GM12891 (cell line): ENCODE results near the gene DCT. TPM values are rescaled to one million over a fixed set of nuclear protein-coding genes. Genes with fewer than 3 reads are reported as not detected.
"Not testable (repeated sequence)": the region's sequence is repeated elsewhere in the genome, so short reads cannot be mapped to it uniquely, and the experiment has no call there.

Source experiments
- DNase-seq: peaks from one replicate; pipeline ENCODE4 v3.0.0; 2011; ENCODE audit warnings: low spot score; ENCODE audit not compliant: insufficient read length
- FAIRE-seq: peaks from 2 replicates; lab custom pipeline; 2011; peaks lifted over from hg19 to GRCh38; lab: Jason Lieb, UNC
- PAX5 ChIP-seq: IDR thresholded peaks from 2 replicates; pipeline ENCODE4 v1.6.1; 2011; ENCODE audit warnings: low read length, moderate library complexity, mild to moderate bottlenecking; ENCODE audit not compliant: insufficient read depth, severe bottlenecking
- POLR2A ChIP-seq: IDR thresholded peaks from 2 replicates; pipeline ENCODE4 v1.6.1; 2011; ENCODE audit warnings: low read depth, low read length, control low read depth
- POLR2AphosphoS5 ChIP-seq: IDR thresholded peaks from 2 replicates; pipeline ENCODE4 v1.6.1; 2011; ENCODE audit warnings: low read depth, low read length, control low read depth
- POU2F2 ChIP-seq: IDR thresholded peaks from 2 replicates; pipeline ENCODE4 v1.6.1; 2011; ENCODE audit warnings: low read depth, mild to moderate bottlenecking, control low read depth, low read length, moderate library complexity
- SPI1 ChIP-seq: IDR thresholded peaks from 2 replicates; pipeline ENCODE4 v1.6.1; 2011; ENCODE audit warnings: low read depth, low read length, control low read depth
- TAF1 ChIP-seq: IDR thresholded peaks from 2 replicates; pipeline ENCODE4 v1.6.1; 2011; ENCODE audit warnings: low read depth, low read length, control low read depth
- polyA plus RNA-seq: library from polyadenylated mRNA; unstranded; fragments of >200 nt; gene quantifications from one replicate; pipeline ENCODE4 v1.2.1, GENCODE V29; 2012; ENCODE audit warnings: low read depth, missing spikeins, inconsistent platforms; ENCODE audit not compliant: missing spikeins

DCT gene
- polyA plus RNA-seq = 0.03 TPM

DNA sequence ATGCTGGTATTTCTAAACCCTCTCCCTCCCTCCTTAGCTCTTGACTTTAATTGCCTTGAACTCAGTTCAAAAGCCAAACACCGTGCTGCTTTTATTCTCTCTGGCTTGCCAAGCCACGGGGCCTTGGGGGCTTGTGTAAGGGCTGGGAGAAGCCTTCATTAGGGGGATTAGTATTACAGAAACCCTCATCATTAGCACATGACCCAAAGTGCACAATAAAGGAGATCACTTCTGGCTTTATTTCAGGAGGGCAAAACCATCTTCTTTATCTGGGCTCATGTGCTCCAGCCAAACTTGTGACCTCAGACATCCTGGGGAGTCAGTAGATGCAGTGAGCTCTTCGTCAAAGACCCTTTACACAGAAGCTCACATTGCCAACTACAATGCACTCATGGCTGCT is at the start of gene DCT:
DCT (minus strand) TSS at position 67 of the 400 bp plus-strand sequence. CDS start 427 bp downstream, outside the sequence.
- TF ChIP-seq POLR2A (no peak), PAX5 (no peak), TAF1 (no peak), POLR2AphosphoS5 (no peak), SPI1 (no peak), POU2F2 (no peak)
- DNase-seq (no peak), FAIRE-seq (no peak)

DNA sequence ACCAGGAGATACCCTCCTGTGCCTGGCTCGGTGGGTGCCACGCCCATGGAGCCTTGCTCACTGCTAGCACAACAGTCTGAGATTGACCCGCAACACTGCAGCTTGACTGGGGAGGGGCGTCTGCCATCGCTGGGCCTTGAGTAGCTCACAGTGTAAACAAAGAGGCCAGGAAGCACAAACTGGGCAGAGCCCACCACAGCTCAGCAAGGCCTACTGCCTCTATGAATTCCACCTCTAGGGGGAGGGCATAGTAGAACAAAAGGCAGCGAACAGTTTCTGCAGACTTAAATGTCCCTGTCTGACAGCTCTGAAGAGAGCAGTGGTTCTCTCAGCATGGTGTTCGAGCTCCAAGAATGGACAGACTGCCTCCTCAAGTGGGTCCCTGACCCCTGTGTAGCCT is 47.5 kb upstream of the DCT start:
- FAIRE-seq, DNase-seq: not testable (repeated sequence)

DNA sequence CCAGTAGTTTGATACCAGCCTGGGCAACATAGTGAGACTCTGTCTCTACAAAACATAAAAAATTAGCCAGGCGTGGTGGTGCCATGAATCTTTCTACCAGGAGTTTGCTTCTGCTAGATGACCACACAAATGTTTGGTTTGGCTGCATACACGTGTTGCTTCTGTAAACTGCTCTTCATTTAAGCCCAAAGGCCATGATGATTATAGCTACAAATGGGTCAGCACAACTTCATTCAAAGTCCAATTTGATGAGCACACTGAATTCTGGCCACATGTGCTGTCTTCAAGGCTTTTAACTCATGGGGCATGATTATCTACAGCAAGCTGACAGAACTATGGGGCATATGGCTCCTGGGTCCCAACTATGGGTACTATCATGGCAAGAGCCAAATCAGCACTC is 46.3 kb upstream of the DCT start:
- FAIRE-seq = no peak
- no peak for DNase-seq
- no peak for TF ChIP-seq POLR2A
- TF ChIP-seq TAF1 = no peak
- TF ChIP-seq POU2F2 = no peak
- no peak for TF ChIP-seq SPI1
- no peak for TF ChIP-seq PAX5
- TF ChIP-seq POLR2AphosphoS5 = no peak

DNA sequence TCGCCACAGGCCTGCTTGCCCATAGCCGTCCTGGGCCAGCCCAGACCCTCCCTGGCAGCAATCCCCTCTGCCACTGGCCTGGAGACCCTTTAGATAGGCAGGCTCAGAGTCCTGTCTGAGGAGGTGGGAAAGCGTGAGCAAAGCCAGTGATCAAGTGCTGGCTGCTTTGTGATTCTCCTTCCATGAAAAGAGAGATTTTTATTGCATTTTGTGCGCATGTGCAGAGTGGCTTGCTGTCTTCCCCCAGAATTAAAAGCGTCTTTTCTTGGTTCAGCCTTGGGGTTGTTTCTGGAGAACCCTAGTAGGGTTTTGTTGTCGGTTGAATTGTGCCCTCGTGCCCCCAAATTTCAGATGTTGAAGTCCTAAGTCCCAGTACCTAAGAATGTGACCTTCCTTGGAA is 44.9 kb upstream of the DCT start:
- FAIRE-seq (no peak), DNase-seq (no peak)
- TF ChIP-seq TAF1 = no peak
- TF ChIP-seq SPI1 = no peak
- no peak for TF ChIP-seq POLR2AphosphoS5
- no peak for TF ChIP-seq POLR2A
- TF ChIP-seq POU2F2 = no peak
- TF ChIP-seq PAX5 = no peak

DNA sequence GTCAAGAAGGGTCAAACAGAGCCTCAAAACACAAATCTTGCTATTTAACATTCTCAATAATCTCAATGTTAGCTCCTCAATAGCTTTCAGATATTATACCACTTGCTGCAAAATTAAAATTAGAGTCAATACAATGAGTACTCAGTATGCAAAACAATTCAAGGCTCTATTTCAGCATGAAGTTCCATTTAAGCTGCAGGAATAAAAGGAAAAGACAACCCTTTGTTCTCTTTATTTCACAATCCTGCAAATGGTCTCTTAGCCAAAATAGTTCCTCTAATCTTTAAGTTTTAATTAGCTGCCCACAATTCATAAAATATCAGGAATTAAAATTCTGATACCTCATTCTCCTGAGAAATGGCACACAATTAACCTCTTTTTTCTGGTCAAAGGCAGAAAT is 40.5 kb upstream of the DCT start:
- DNase-seq (no peak), FAIRE-seq (no peak)

DNA sequence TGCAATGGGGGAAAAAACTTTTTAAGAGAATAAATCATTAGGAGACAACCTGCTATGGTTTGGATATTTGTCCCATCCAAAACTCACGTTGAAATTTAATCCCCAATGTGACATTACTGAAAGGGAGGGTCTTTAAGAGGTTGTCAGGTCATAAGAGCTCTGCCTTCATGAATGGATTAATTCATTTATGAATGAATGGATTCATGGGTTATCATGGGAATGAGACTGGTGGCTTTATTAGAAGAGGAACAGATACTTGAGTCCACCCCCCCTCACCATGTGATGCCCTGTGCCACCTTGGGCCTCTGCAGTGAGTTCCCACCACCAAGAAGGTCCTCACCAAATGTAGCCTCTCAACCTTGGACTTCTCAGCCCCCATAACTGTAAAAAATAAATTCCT is 37.0 kb upstream of the DCT start:
- TF ChIP-seq SPI1 = no peak
- DNase-seq = no peak
- no peak for FAIRE-seq

More for the DNA sequence above, 40.5 kb upstream of the DCT start:
- TF ChIP-seq POLR2A = no peak
- TF ChIP-seq PAX5 = no peak
- TF ChIP-seq POLR2AphosphoS5 = no peak
- TF ChIP-seq TAF1 = no peak
- no peak for TF ChIP-seq SPI1
- TF ChIP-seq POU2F2 = no peak

DNA sequence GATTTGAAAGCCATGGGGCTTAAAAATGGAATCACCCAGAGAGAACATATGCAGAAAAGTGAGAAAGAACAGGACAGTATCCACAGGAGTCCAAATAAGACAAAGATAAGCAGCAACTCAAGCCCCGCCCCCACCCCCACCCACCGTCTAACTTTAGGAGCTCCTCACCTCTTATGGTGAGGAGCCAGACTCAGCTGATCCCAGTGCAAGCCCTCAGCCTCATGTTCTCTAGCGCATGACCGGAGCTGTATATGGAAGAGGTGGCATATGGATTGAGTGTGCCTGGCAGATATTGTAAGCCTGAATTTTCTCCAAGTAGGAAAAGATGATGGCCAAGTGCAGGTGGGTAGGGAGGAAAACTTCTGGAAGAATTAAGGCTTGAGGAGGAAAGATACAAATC is 36.4 kb upstream of the DCT start:
- no peak for TF ChIP-seq SPI1
- no peak for TF ChIP-seq PAX5
- TF ChIP-seq POLR2AphosphoS5 = no peak
- FAIRE-seq = no peak
- no peak for DNase-seq

DNA sequence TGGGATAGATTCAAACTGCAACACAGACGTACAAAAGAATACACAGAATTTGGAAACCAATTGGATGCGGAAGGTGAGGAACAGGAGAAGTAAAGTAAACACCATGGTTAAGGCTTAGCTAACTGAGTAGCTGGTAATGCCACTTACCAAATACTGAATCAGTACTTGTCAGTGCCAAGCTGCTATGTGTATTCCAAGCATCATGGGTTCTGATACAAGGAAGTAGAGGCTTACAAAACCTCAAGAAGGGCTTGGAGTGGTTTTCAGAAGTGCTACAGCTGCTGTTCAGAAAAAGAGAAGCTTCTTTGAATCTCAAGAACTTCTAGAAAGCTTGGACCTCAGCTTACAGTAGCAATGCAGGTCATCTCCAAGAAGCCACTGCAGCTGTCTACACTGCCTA is 35.9 kb upstream of the DCT start:
- FAIRE-seq = no peak
- no peak for DNase-seq

DNA sequence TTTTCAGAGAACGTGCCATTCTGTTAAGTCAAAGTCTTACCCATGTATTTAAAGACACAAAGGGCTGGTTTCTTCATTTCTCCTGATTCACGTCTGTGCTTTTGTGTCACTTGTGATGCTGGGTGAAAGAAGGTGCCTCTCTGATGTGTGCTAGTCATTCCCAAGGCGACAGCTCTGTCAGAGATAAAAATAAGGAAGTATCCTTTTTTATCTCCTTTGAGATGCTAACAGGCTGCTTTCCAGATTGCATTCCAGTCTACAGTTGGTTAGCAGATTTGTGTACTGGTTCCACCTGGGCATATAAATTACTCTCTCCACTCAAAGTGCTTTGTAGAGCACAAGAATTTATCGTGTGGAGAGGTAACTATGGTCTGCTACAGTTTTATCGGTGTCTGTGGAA is 33.5 kb upstream of the DCT start:
- TF ChIP-seq POU2F2 (no peak), POLR2A (no peak), PAX5 (no peak), TAF1 (no peak), SPI1 (no peak), POLR2AphosphoS5 (no peak)
- FAIRE-seq (no peak), DNase-seq (no peak)

More for the DNA sequence above, 35.9 kb upstream of the DCT start:
- TF ChIP-seq PAX5 (no peak), SPI1 (no peak), POLR2A (no peak), POLR2AphosphoS5 (no peak), POU2F2 (no peak), TAF1 (no peak)

DNA sequence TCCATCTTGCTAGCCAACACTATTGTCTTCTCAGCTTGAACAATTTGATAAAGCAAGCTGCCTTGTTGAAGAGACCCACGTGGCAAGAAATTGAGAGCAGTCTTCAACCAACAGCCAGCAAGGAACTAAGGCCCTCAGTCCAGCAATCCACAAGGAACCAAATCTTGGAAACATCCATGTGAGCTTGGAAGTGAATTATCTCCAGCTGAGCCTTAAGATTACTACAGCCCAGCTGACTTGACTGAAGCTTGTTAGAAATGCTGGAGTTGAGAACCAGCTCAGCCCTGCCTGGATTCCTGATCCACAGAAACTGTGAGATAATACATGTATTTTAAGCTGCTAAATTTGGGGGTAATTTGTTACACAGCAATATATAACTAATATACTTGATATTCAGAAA is 26.2 kb upstream of the DCT start:
- TF ChIP-seq SPI1 = no peak
- TF ChIP-seq POLR2AphosphoS5 = no peak
- no peak for TF ChIP-seq TAF1
- TF ChIP-seq PAX5 = no peak
- no peak for TF ChIP-seq POU2F2
- no peak for TF ChIP-seq POLR2A
- FAIRE-seq = no peak
- DNase-seq = no peak

DNA sequence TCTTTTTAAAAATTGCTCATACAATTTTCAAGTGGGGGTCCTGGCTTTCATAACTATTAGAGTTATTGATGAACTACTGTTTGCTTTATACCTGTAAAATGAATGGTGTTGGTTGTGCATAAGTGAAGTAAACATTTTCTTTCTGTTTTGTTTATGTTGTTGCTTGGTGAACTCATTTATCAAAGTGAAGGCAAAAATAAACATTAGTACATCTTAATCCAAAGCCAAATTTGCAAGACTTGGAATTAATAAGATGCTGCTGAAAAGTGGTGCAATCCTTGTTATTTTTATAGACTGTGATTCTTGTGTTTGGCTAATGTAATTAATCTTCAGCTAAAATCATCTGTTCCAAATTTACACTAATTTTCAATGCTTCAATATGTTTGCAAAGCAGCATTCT is 24.4 kb upstream of the DCT start:
- TF ChIP-seq POLR2AphosphoS5 = no peak
- no peak for TF ChIP-seq SPI1
- no peak for TF ChIP-seq TAF1
- TF ChIP-seq PAX5 = no peak
- TF ChIP-seq POU2F2 = no peak
- no peak for TF ChIP-seq POLR2A
- FAIRE-seq (no peak), DNase-seq (no peak)

DNA sequence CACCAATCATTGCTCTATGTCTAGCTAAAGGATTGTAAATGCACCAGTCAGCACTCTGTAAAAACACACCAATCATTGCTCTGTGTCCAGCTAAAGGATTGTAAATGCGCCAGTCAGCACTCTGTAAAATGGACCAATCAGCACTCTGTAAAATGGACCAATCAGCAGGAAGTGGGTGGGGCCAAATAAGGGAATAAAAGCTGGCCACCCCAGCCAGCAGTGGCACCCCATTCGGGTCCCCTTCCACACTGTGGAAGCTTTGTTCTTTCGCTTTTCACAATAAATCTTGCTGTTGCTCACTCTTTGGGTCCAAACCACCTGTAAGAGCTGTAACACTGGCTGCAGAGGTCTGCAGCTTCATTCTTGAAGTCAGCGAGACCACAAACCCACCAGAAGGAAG is 19.3 kb upstream of the DCT start:
- not testable (repeated sequence) for FAIRE-seq, DNase-seq
